Skeletal muscle satellite cell (primary cell): ENCODE results near the gene CENPB.

Source experiments
- H3K27me3 ChIP-seq: 2 replicates; pipeline ENCODE4 v1.7.0; 2013; ENCODE audit warnings: low read length; ENCODE audit not compliant: control insufficient read depth, insufficient read depth
- H3K36me3 ChIP-seq: 2 replicates; pipeline ENCODE4 v1.7.0; 2013; ENCODE audit warnings: mild to moderate bottlenecking, control low read depth, low read length; ENCODE audit not compliant: insufficient read depth
- H3K4me1 ChIP-seq: 2 replicates; pipeline ENCODE4 v1.7.0; 2013; ENCODE audit warnings: low read length; ENCODE audit not compliant: control insufficient read depth, insufficient read depth
- H3K4me2 ChIP-seq: 2 replicates; pipeline ENCODE4 v1.7.0; 2013; ENCODE audit warnings: mild to moderate bottlenecking, low read length
- H3K4me3 ChIP-seq: 2 replicates; pipeline ENCODE4 v1.7.0; 2013; ENCODE audit warnings: low read length
- H3K9ac ChIP-seq: 2 replicates; pipeline ENCODE4 v1.7.0; 2013; ENCODE audit warnings: mild to moderate bottlenecking, low read depth, low read length, moderate library complexity
- H3K9me3 ChIP-seq: replicated peaks from 2 replicates; pipeline ENCODE4 v1.7.0; 2013; ENCODE audit warnings: mild to moderate bottlenecking, control low read depth, low read length

The CENPB gene

GRCh38 chr20:3751675-3752385 lies 34.7 kb downstream of the CENPB start:
- no peaks in the 10 kb centered on the region for H3K4me1 ChIP-seq
- no peaks in the 10 kb centered on the region for H3K9me3 ChIP-seq
- H3K4me2 ChIP-seq: peak overlapping the region; percentile 36
- no peaks in the 10 kb centered on the region for H3K36me3 ChIP-seq
- peaks cover 17% of the 10 kb centered on the region for H3K27me3 ChIP-seq
- peak overlapping the region; percentile 53 for H3K4me3 ChIP-seq
- no peak overlapping the region for H3K9ac ChIP-seq

GRCh38 chr20:3751305-3751674 lies 35.2 kb downstream of the CENPB start:
- no peaks in the 10 kb centered on the region for H3K36me3 ChIP-seq

GRCh38 chr20:3749689-3750531 lies 36.6 kb downstream of the CENPB start:
- Histone ChIP-seq H3K4me3 (no peak overlapping the region), H3K9me3 (no peaks in the 10 kb centered on the region), H3K36me3 (no peaks in the 10 kb centered on the region), H3K4me1 (no peaks in the 10 kb centered on the region), H3K9ac (no peak overlapping the region), H3K27me3 (peaks cover 26% of the 10 kb centered on the region), H3K4me2 (peak overlapping the region; percentile 35)

More at GRCh38 chr20:3751305-3751674, 35.2 kb downstream of the CENPB start:
- Histone ChIP-seq H3K9me3 (no peaks in the 10 kb centered on the region), H3K4me2 (no peak overlapping the region), H3K9ac (no peak overlapping the region), H3K4me1 (no peaks in the 10 kb centered on the region), H3K27me3 (peaks cover 20% of the 10 kb centered on the region), H3K4me3 (no peak overlapping the region)

GRCh38 chr20:3749087-3749688 lies 37.4 kb downstream of the CENPB start:
- Histone ChIP-seq H3K27me3 (peaks cover 33% of the 10 kb centered on the region), H3K4me3 (no peak overlapping the region), H3K36me3 (no peaks in the 10 kb centered on the region), H3K4me2 (no peak overlapping the region), H3K9ac (no peak overlapping the region), H3K4me1 (no peaks in the 10 kb centered on the region), H3K9me3 (no peaks in the 10 kb centered on the region)

GRCh38 chr20:3748073-3748472 lies 38.5 kb downstream of the CENPB start:
- H3K27me3 ChIP-seq: peaks cover 37% of the 10 kb centered on the region
- H3K9me3 ChIP-seq: no peaks in the 10 kb centered on the region
- no peak overlapping the region for H3K4me2 ChIP-seq
- H3K4me3 ChIP-seq: no peak overlapping the region
- no peaks in the 10 kb centered on the region for H3K36me3 ChIP-seq
- no peaks in the 10 kb centered on the region for H3K4me1 ChIP-seq
- no peak overlapping the region for H3K9ac ChIP-seq

- Histone ChIP-seq H3K4me3 (no peak overlapping the region), H3K4me2 (no peak overlapping the region), H3K9ac (no peak overlapping the region), H3K9me3 (no peaks in the 10 kb centered on the region), H3K4me1 (no peaks in the 10 kb centered on the region), H3K27me3 (peaks cover 37% of the 10 kb centered on the region), H3K36me3 (no peaks in the 10 kb centered on the region)
These were observed 39.1 kb downstream of the CENPB start for GRCh38 chr20:3747471-3747870.

GRCh38 chr20:3745686-3746173 lies 40.8 kb downstream of the CENPB start:
- H3K9ac ChIP-seq: no peak overlapping the region

GRCh38 chr20:3744806-3745685 lies 41.5 kb downstream of the CENPB start:
- peaks cover 42% of the 10 kb centered on the region for H3K27me3 ChIP-seq
- no peak overlapping the region for H3K4me2 ChIP-seq
- no peak overlapping the region for H3K9ac ChIP-seq
- no peaks in the 10 kb centered on the region for H3K36me3 ChIP-seq
- H3K9me3 ChIP-seq: no peaks in the 10 kb centered on the region
- H3K4me1 ChIP-seq: no peaks in the 10 kb centered on the region
- no peak overlapping the region for H3K4me3 ChIP-seq

More at GRCh38 chr20:3745686-3746173, 40.8 kb downstream of the CENPB start:
- H3K4me2 ChIP-seq: no peak overlapping the region
- H3K27me3 ChIP-seq: peaks cover 37% of the 10 kb centered on the region
- no peak overlapping the region for H3K4me3 ChIP-seq
- H3K9me3 ChIP-seq: no peaks in the 10 kb centered on the region
- H3K4me1 ChIP-seq: no peaks in the 10 kb centered on the region
- H3K36me3 ChIP-seq: no peaks in the 10 kb centered on the region

- Histone ChIP-seq H3K9ac (no peak overlapping the region), H3K27me3 (peaks cover 51% of the 10 kb centered on the region), H3K4me2 (no peak overlapping the region), H3K36me3 (no peaks in the 10 kb centered on the region), H3K9me3 (no peaks in the 10 kb centered on the region), H3K4me1 (no peaks in the 10 kb centered on the region), H3K4me3 (no peak overlapping the region)
These were observed 42.5 kb downstream of the CENPB start for GRCh38 chr20:3744037-3744436.

GRCh38 chr20:3743251-3743650 lies 43.3 kb downstream of the CENPB start:
- Histone ChIP-seq H3K4me3 (no peak overlapping the region), H3K27me3 (peaks cover 45% of the 10 kb centered on the region), H3K4me2 (no peak overlapping the region), H3K36me3 (no peaks in the 10 kb centered on the region), H3K9me3 (no peaks in the 10 kb centered on the region), H3K4me1 (no peaks in the 10 kb centered on the region), H3K9ac (no peak overlapping the region)
